Measurements from ENCODE around the gene PPARG. TPM values are rescaled to one million over a fixed set of nuclear protein-coding genes. Genes with fewer than 3 reads are reported as not detected.

Gene PPARG
- total RNA-seq, 4 donors from 2014 or later, result 16.9 to 146 (median 117) TPM

DNA sequence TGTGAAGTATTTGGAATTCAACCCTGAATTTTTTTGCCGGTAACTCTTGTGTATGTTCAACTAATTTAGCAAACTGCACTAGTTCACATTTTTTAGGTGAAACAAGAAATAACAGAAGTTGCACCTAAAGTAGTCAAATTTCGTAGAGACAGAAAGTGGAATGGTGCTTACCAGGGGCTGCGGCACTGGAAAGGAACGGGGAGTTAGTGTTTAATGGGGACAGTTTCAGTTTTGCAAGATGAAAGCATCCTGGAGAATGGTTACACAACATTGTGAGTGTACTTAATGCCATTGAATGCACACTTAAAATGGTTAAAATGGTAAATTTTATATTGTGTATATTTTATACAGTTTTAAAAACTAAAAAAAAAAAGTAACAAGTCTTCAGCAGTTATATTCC, 27.4 kb downstream of the PPARG start:
- peak overlapping the region in 2 of 4 donors; percentile 36 to 59 for H3K27ac ChIP-seq
- no peaks in the 10 kb centered on the region for H3K36me3 ChIP-seq
- H3K27me3 ChIP-seq, result no peaks in the 10 kb centered on the region
- 65 to 77% methylated on average over 4 of the region's 4 CpGs for WGBS, 2 donors (ENCODE audit: low coverage in 1 of 2)
- TF ChIP-seq POLR2A (IDR thresholded peaks at IDR 0.05), result no peak
- TF ChIP-seq, protein P1, sequence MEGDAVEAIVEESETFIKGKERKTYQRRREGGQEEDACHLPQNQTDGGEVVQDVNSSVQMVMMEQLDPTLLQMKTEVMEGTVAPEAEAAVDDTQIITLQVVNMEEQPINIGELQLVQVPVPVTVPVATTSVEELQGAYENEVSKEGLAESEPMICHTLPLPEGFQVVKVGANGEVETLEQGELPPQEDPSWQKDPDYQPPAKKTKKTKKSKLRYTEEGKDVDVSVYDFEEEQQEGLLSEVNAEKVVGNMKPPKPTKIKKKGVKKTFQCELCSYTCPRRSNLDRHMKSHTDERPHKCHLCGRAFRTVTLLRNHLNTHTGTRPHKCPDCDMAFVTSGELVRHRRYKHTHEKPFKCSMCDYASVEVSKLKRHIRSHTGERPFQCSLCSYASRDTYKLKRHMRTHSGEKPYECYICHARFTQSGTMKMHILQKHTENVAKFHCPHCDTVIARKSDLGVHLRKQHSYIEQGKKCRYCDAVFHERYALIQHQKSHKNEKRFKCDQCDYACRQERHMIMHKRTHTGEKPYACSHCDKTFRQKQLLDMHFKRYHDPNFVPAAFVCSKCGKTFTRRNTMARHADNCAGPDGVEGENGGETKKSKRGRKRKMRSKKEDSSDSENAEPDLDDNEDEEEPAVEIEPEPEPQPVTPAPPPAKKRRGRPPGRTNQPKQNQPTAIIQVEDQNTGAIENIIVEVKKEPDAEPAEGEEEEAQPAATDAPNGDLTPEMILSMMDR (IDR thresholded peaks at IDR 0.05), result no peak
- no peak for TF ChIP-seq EP300 (IDR thresholded peaks at IDR 0.05; ENCODE audit: low read depth)
- no peak for TF ChIP-seq POLR2AphosphoS5 (IDR thresholded peaks at IDR 0.05)
- in situ Hi-C loops (cut with MboI; ENCODE audit: low pct_ligation_motif_present in 1 of 4, low pct_unique_long_range_greater_than_20kb in 1 of 4, low sequenced_read_pairs in 3 of 4) (no loop called here), intact Hi-C loops (cut with DNase I; ENCODE audit: low total_unique reads) (no loop called here)
- H3K9me3 ChIP-seq, result no peaks in the 10 kb centered on the region
- no peak for DNase-seq
- no peak overlapping the region for H3K4me3 ChIP-seq
- peaks cover 0 to 18% (median 2%) of the 10 kb centered on the region in 4 donors for H3K4me1 ChIP-seq

DNA sequence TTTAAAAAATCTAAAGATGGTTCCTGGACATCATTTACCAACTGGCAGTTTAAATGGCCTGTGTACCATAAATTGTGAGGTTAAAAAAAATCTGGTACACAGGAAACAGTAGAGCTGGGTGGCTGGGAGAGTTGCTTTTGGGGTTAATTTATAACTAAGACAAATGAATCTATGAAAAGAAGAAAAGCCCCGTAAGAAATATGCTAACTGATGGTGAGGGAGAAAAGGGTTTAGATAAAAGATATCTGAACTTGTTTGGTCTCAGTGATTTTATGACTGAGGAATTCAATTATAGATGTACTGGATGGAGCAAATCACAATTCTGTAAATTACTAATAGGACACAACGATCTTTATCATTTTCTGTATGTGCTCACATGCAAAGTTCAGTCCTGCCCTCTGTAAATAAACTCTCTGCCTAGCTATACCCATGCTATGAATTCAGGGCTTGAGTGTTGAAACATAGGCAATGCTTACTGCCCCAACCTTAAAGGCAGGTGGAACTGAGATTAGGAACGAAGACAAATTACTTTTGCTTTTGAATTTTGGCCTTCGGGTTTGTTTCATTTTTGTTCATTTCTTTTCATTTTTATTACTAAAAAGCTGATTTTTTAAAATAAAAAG, 28.0 kb downstream of the PPARG start:
- DNase-seq, result no peak
- in situ Hi-C loops (cut with MboI; ENCODE audit: low pct_ligation_motif_present in 1 of 4, low pct_unique_long_range_greater_than_20kb in 1 of 4, low sequenced_read_pairs in 3 of 4), result no loop called here
- TF ChIP-seq POLR2AphosphoS5 (IDR thresholded peaks at IDR 0.05), result no peak
- no peak for TF ChIP-seq POLR2A (IDR thresholded peaks at IDR 0.05)
- TF ChIP-seq, protein P1 (IDR thresholded peaks at IDR 0.05), result no peak
- no peak for TF ChIP-seq EP300 (IDR thresholded peaks at IDR 0.05; ENCODE audit: low read depth)

DNA sequence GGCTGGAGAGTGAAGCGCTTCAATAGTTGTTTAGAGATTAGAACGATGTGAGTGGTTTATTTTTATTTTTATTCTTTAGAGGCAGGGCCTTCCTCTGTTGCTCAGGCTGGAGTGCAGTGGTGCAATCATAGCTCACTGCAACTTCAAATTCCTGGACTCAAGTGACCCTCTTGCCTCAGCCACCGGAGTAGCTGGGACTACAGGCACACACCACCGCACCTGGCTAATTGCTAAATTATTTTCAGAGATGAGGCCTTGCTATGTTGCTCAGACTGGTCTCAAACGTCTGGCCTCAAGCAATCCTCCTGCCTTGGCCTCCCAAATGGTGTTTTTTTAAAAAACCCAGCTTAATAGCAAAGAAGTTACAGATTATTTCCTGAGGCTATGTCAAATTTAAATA, 29.0 kb downstream of the PPARG start:
- no peak for DNase-seq
- Histone ChIP-seq H3K36me3 (no peaks in the 10 kb centered on the region), H3K4me3 (no peak overlapping the region), H3K9me3 (no peaks in the 10 kb centered on the region), H3K27me3 (no peaks in the 10 kb centered on the region), H3K4me1 (peaks cover 0 to 18% (median 2%) of the 10 kb centered on the region in 4 donors), H3K27ac (peak overlapping the region in 1 of 4 donors; percentile 15)
- WGBS, 2 donors (ENCODE audit: low coverage in 1 of 2), result 69 to 74% methylated on average over 5 of the region's 5 CpGs
- intact Hi-C loops (cut with DNase I; ENCODE audit: low total_unique reads) (no loop called here), in situ Hi-C loops (cut with MboI; ENCODE audit: low pct_ligation_motif_present in 1 of 4, low pct_unique_long_range_greater_than_20kb in 1 of 4, low sequenced_read_pairs in 3 of 4) (no loop called here)
- TF ChIP-seq EP300 (IDR thresholded peaks at IDR 0.05; ENCODE audit: low read depth), result no peak
- TF ChIP-seq POLR2A (IDR thresholded peaks at IDR 0.05), result no peak
- TF ChIP-seq POLR2AphosphoS5 (IDR thresholded peaks at IDR 0.05), result no peak
- TF ChIP-seq, protein P1 (IDR thresholded peaks at IDR 0.05), result no peak

More for the DNA sequence above, 28.0 kb downstream of the PPARG start:
- Histone ChIP-seq H3K4me1 (peaks cover 0 to 18% (median 2%) of the 10 kb centered on the region in 4 donors), H3K27me3 (no peaks in the 10 kb centered on the region), H3K36me3 (no peaks in the 10 kb centered on the region), H3K4me3 (no peak overlapping the region), H3K9me3 (no peaks in the 10 kb centered on the region), H3K27ac (peak overlapping the region; percentile 7 to 59 (median 38))
- intact Hi-C loops (cut with DNase I; ENCODE audit: low total_unique reads), result no loop called here
- WGBS, 2 donors (ENCODE audit: low coverage in 1 of 2), result 42 to 56% methylated on average over 3 to 4 of the region's 4 CpGs

DNA sequence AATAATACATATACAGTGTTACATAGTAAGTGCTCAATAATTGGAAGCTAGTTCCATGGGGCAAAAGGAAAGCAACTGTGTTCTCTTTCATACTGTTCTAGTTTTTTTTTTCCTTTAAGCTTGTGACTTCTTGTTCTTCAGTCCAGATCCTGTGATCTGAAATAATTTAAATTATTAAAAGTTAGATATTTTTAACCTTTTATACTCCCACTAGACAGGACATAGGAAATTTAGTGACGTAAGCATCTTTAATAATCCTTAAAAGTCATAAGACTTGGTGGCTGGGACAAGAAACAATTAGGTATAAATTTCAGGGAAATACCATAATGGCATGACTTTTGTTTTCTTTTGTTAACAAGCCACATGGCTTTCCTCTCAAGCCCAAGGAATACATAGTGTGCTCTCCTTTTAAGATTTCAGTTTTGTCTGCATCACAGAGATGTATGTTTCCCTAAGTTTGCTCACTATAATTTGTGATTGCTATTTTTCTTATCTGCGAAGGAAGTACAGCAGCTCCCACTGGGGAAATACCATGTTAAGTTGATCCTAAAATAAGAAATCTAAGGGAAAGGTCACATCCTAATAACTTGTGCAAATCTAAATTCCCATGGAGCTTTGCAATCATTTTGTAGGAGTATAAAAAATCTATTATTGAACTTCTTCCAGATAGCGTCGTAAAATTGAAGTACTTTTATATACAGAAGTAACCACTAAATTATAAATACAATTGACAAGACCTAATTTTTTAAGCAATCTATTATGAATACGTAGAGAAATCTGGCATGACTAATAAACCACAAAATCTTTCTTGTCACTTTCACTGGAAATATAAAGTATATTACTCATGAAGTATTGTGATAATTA, 30.1 kb downstream of the PPARG start:
- Histone ChIP-seq H3K27ac (no peak overlapping the region), H3K27me3 (no peaks in the 10 kb centered on the region), H3K36me3 (no peaks in the 10 kb centered on the region), H3K4me3 (no peak overlapping the region), H3K9me3 (no peaks in the 10 kb centered on the region), H3K4me1 (peaks cover 0 to 18% (median 2%) of the 10 kb centered on the region in 4 donors)
- TF ChIP-seq, protein P1 (IDR thresholded peaks at IDR 0.05), result no peak
- TF ChIP-seq EP300 (IDR thresholded peaks at IDR 0.05; ENCODE audit: low read depth), result no peak
- no peak for TF ChIP-seq POLR2AphosphoS5 (IDR thresholded peaks at IDR 0.05)
- no peak for TF ChIP-seq POLR2A (IDR thresholded peaks at IDR 0.05)
- DNase-seq, result no peak
- in situ Hi-C loops (cut with MboI; ENCODE audit: low pct_ligation_motif_present in 1 of 4, low pct_unique_long_range_greater_than_20kb in 1 of 4, low sequenced_read_pairs in 3 of 4), result no loop called here
- WGBS, 2 donors (ENCODE audit: low coverage in 1 of 2), result 66 to 71% methylated on average over 5 of the region's 5 CpGs
- intact Hi-C loops (cut with DNase I; ENCODE audit: low total_unique reads), result no loop called here
